Left colon (tissue), 2 donors: Measurements from ENCODE around the gene SIRPA. TPM values are rescaled to one million over a fixed set of nuclear protein-coding genes. Genes with fewer than 3 reads are reported as not detected.

Source experiments
- ATAC-seq: fragments of 200-7000 bp; cut with Tn5 transposase; one replicate; pipeline ENCODE4 v1.9.1; 2020; ENCODE audit warnings: mild to moderate bottlenecking, moderate library complexity
- DNase-seq, 2 donors: peaks; one replicate each; pipeline ENCODE4 v3.0.0-alpha.2; 2020
- intact Hi-C, 2 donors: fragments of 100-400 bp; cut with DNase I in 1 of 2; cut with micrococcal nuclease in 1 of 2; formaldehyde crosslinking; loops; one replicate each; pipeline versions ENCODE4 v1.11.2 to v1.14.0; 2022; cut with DNase I, micrococcal nuclease
- total RNA-seq, 2 donors: library from RNA; stranded (reverse); fragmentation: NEBNext Ultra II Directional; extraction: Animal tissue kit (Norgen Biotek cat#: 25700); gene quantifications; one replicate each; pipeline ENCODE4 v1.2.1, GENCODE V29; 2021
- donor health status: DM: no; HTN: no; CAD: no.
- donor health status: DM: yes; HTN: yes; CAD: no.

The SIRPA gene
- total RNA-seq, 2 donors from 2014 or later: 7.4 to 13.3 TPM

- DNase-seq (no peak), ATAC-seq (no peak)
- intact Hi-C loops: no loop called here
Measured at GRCh38 chr20:1922786-1923185, 27.6 kb downstream of the SIRPA start.

DNA sequence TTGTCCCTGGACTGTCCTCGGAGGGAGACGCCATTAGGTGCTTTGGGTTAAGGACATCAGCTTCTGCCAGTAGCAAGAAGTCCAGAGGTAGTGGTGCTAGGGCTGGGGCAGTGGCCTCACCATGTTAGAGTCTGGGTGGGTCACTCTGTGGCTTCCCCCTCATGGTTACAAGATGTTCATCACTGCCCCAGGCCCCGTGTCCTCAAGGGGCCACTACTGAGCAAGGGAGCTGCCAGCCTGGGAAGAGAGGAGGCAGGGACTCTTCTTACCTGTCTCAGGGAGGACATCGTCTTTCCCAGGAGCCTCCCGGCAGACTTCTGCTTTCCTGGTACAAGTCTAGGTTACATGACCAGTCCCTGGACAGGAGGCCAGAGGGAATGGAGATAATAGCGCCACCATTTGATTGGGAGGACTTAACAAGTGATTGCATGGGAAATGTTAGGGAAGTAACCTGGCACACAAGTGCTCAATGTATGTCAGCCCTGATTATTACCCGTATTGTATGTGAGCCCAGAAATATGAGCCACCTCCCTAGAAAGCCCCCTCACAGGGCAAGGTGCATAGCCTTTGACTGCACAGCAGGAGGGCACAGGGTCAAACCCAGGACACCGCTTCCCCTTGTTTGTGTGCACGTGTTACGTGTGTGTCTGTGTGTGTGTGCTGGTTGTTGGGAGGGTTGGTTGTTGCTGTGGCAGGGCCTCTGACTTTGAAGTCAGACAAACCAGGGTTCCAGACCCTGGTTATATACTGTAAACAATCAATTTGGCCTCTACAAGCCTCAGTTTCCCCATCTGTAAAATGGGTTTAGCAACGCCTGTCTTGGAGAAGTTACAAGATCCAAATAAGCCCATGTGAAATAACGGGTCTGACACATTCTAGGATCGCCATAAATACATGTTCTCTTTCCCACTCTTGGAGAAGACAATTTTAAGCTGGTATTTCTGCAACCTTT, 30.0 kb downstream of the SIRPA start:
- DNase-seq: no peak
- intact Hi-C loops: no loop called here
- no peak for ATAC-seq

- no peak for ATAC-seq
- no peak for DNase-seq
- intact Hi-C loops: no loop called here
Measured at GRCh38 chr20:1926237-1926636, 31.0 kb downstream of the SIRPA start.

- DNase-seq: no peak
- no peak for ATAC-seq
- intact Hi-C loops: no loop called here
Measured at GRCh38 chr20:1927217-1927616, 32.0 kb downstream of the SIRPA start.

DNA sequence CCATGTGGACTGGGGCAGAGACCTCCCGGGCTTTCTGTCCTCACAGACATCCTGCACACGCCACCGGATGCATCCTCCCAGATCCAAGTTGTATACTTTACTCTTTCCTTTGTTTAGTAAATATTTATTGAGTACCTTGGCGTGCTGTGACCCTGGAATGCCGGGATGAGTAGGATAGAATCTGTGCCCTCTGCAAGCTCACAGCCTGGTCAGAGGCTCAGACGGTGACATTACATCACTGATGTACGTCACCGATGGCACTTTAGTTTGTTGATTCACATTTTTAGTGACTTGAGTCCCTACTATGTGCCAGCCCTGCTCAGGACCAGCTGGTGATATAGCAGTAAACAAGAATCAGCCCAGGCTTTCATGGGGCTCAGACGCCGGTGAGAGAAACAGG, 32.9 kb downstream of the SIRPA start:
- intact Hi-C loops: no loop called here
- ATAC-seq (no peak), DNase-seq (no peak)

DNA sequence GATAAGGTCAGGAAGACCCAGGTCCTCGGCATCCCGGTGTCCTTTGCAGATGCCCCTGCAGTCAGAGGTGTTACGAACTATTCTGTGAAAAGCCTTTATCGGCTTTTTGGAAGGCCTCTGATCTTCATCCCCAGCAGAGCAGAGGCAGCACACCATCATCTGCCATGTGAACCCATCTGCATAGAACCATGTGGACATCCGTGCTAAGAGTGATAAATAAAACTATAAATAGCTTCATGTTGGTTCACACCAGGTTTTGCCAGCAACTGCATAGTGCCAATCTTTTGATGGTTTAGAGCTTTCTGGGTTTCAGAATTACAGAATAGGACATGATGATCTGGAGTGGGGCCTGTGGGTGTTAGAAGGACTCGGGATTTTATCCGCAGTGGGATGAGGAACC, 33.6 kb downstream of the SIRPA start:
- no peak for ATAC-seq
- intact Hi-C loops: no loop called here
- no peak for DNase-seq

GRCh38 chr20:1929460-1929859, 34.3 kb downstream of the SIRPA start:
- no peak for ATAC-seq
- intact Hi-C loops: no loop called here
- DNase-seq: no peak

- intact Hi-C loops: no loop called here
- no peak for ATAC-seq
- no peak for DNase-seq
Measured at GRCh38 chr20:1930165-1930564, 35.0 kb downstream of the SIRPA start.

GRCh38 chr20:1931830-1932229, 36.6 kb downstream of the SIRPA start:
- ATAC-seq (no peak), DNase-seq (no peak)
- intact Hi-C loops: no loop called here

- ATAC-seq (no peak), DNase-seq (no peak)
- intact Hi-C loops: no loop called here
Measured at GRCh38 chr20:1932971-1933370, 37.8 kb downstream of the SIRPA start.

GRCh38 chr20:1933465-1933870, 38.3 kb downstream of the SIRPA start:
- DNase-seq: peak in 1 of 2 donors; percentile 59
- ATAC-seq: no peak
- intact Hi-C loops: no loop called here

GRCh38 chr20:1934156-1934555, 38.9 kb downstream of the SIRPA start:
- intact Hi-C loops: no loop called here
- DNase-seq: no peak
- ATAC-seq: no peak

DNA sequence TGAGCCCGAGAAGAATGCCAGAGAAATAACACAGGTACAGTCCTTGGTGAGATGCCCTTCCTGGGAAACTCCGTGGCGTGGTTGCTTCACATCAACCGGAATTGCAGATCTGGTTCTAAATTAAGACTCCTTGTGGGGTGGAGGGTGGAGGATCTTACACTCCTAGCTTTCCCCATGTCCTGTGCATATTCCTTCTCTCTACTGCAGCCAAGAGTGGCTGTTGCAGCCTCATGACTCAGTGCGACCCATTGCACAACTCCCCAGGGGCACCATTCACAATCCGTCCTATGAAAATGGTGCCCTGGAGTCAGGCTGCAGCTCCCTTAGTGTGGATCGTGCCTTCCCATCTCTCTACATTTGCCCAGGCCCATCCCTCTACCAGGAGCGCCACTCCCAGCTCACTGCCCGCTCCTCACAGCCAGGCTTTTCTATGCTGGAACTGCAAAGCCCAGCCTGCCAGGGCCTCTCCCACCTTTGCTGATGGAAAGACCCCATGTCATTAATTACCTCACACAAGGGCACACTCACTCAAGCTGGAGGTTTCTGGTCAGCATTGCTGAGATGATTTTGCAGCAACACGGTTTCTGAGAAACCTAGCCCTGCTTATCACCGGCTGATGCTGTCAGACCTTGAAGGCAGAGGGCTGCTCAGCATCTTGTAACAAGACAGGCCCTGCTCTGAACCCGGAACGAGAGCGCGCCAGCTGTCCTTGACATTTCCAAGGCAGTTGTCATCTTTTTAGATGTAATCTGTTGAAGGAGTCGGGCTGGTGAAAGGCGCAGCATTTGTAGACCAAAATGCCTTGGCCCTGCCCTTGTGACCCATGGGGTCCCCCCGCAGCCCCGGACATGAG, 39.7 kb downstream of the SIRPA start:
- DNase-seq: peak in 1 of 2 donors; percentile 39
- no peak for ATAC-seq
- intact Hi-C loops: no loop called here

- ATAC-seq (peak; percentile 90), DNase-seq (peak; percentile 66 to 72)
- intact Hi-C loops: no loop called here
Measured at GRCh38 chr20:1935696-1936366, 40.6 kb downstream of the SIRPA start.

DNA sequence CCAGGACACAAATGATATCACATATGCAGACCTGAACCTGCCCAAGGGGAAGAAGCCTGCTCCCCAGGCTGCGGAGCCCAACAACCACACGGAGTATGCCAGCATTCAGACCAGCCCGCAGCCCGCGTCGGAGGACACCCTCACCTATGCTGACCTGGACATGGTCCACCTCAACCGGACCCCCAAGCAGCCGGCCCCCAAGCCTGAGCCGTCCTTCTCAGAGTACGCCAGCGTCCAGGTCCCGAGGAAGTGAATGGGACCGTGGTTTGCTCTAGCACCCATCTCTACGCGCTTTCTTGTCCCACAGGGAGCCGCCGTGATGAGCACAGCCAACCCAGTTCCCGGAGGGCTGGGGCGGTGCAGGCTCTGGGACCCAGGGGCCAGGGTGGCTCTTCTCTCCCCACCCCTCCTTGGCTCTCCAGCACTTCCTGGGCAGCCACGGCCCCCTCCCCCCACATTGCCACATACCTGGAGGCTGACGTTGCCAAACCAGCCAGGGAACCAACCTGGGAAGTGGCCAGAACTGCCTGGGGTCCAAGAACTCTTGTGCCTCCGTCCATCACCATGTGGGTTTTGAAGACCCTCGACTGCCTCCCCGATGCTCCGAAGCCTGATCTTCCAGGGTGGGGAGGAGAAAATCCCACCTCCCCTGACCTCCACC, 42.2 kb downstream of the SIRPA start:
- intact Hi-C loops: no loop called here
- DNase-seq (no peak), ATAC-seq (no peak)

- intact Hi-C loops: no loop called here
- ATAC-seq (no peak), DNase-seq (no peak)
Measured at GRCh38 chr20:1938464-1939269, 43.5 kb downstream of the SIRPA start.

- intact Hi-C loops: no loop called here
- DNase-seq (no peak), ATAC-seq (no peak)
Measured at GRCh38 chr20:1939270-1939595, 44.0 kb downstream of the SIRPA start.

DNA sequence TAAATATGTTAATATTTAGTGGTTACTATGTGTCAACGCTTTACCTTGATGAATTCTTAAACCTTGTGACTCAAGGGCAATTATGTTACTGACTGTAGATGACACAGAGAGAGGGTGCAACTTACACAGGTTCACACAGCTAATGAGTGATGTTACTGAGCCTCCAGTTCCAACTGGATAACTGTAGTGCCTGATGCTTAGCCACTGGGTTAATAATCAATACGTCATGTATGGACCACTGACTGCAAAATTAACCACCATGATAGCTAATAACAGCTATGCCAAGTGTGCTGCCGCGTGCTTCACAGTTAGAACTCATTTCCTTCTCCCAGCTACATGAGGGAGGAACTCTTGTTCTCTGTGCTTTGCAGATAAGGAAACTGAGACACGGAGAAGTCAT, 45.4 kb downstream of the SIRPA start:
- ATAC-seq (no peak), DNase-seq (no peak)
- intact Hi-C loops: no loop called here
